Stimulated activated naive B cell treated with anti-CD40 and anti-IgM and Interleukin-4, amounts not matched to agents 10 μg/mL and 1 μg/mL and 100 μg/mL, for 72 hours (primary cell): ENCODE results near the gene TNF.
A peak's percentile ranks its signal among the peaks of the same experiment; 100 is the strongest.
"Not testable (repeated sequence)": the region's sequence is repeated elsewhere in the genome, so short reads cannot be mapped to it uniquely, and the experiment has no call there.

Source experiments
- ATAC-seq, 2 donors: fragments of 150-1000 bp; cut with Tn5 transposase; replicated peaks; 2 replicates each; pipeline ENCODE4 v1.10.0; 2021; ENCODE audit warnings: moderate library complexity in 1 of 2
- DNase-seq: peaks from one replicate; pipeline ENCODE4 v3.0.0; 2021
- H3K27ac Mint-ChIP-seq: one replicate; pipeline ENCODE4 v1.8.0; 2022; ENCODE audit warnings: mild to moderate bottlenecking, mixed read lengths
- H3K27me3 Mint-ChIP-seq, 2 donors: one replicate each; pipeline ENCODE4 v1.8.0; 2022; ENCODE audit warnings: mixed read lengths in 2 of 2
- H3K36me3 Mint-ChIP-seq, 2 donors: one replicate each; pipeline ENCODE4 v1.8.0; 2022; ENCODE audit warnings: mixed read lengths in 2 of 2, mild to moderate bottlenecking in 1 of 2
- H3K4me1 Mint-ChIP-seq, 2 donors: one replicate each; pipeline ENCODE4 v1.8.0; 2022; ENCODE audit warnings: mixed read lengths in 2 of 2, mild to moderate bottlenecking in 1 of 2
- H3K4me3 Mint-ChIP-seq, 2 donors: one replicate each; pipeline ENCODE4 v1.8.0; 2022; ENCODE audit warnings: mild to moderate bottlenecking in 2 of 2, mixed read lengths in 2 of 2, moderate library complexity in 1 of 2
- H3K9me3 Mint-ChIP-seq, 2 donors: one replicate each; pipeline ENCODE4 v1.8.0; 2022; ENCODE audit warnings: mixed read lengths in 2 of 2, mild to moderate bottlenecking in 1 of 2

Gene TNF

GRCh38 chr6:31582230-31582643, 6.9 kb downstream of the TNF start, which contains the start of gene LTB:
TSS of gene LTB (minus strand) at chr6:31582424. CDS start at chr6:31582417, 7 bp downstream.
- ATAC-seq (peak; percentile 10 to 15), DNase-seq (no peak)
- H3K27ac Mint-ChIP-seq = peak within 1 kb of the TSS; percentile 95
- no peaks in the 10 kb centered on the region for H3K27me3 Mint-ChIP-seq
- H3K4me3 Mint-ChIP-seq = peak within 1 kb of the TSS; percentile 94 to 99
- peaks cover 18 to 20% of the 10 kb centered on the region in 2 donors for H3K36me3 Mint-ChIP-seq
- H3K4me1 Mint-ChIP-seq = peaks cover 53 to 78% of the 10 kb centered on the region in 2 donors
- H3K9me3 Mint-ChIP-seq = no peaks in the 10 kb centered on the region

- H3K27ac Mint-ChIP-seq = peak overlapping the region; percentile 94
- ATAC-seq (peak; percentile 5 to 32), DNase-seq (no peak)
- no peaks in the 10 kb centered on the region for H3K9me3 Mint-ChIP-seq
- H3K4me1 Mint-ChIP-seq = peaks cover 50 to 74% of the 10 kb centered on the region in 2 donors
- no peak overlapping the region for H3K4me3 Mint-ChIP-seq
- H3K36me3 Mint-ChIP-seq = peaks cover 5 to 8% of the 10 kb centered on the region in 2 donors
- no peaks in the 10 kb centered on the region for H3K27me3 Mint-ChIP-seq
Measured at GRCh38 chr6:31585491-31585890, 10.1 kb downstream of the TNF start.

DNA sequence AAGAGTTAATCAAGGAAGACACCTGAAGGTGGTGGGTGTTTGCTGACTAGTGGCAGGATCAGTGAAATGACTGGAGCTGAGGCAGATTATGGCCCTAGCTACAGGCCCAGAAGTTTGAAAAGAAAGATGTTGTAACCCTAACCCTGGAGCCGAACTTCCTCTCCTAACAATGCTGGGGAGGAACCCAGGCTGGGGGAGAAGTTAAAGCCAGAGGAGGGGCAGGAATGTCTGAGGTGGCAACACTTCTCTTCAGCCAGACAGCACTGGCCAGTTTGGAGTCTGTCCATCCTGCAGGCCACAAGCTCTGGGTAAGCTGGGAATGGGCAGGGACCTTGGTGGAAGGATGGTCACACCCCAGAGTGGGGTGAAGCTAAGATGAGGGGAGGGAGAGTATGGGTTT, 10.6 kb downstream of the TNF start, which contains the start of gene LST1:
Gene LST1, plus strand, starts transcription at position 270 of the 400 bp plus-strand sequence. CDS start 1,023 bp downstream, outside the sequence.
- peak within 1 kb of the TSS; percentile 94 for H3K27ac Mint-ChIP-seq
- ATAC-seq = no peak
- no peak for DNase-seq
- H3K4me3 Mint-ChIP-seq = peak within 1 kb of the TSS; percentile 78 to 79
- no peaks in the 10 kb centered on the region for H3K27me3 Mint-ChIP-seq
- no peaks in the 10 kb centered on the region for H3K9me3 Mint-ChIP-seq
- H3K36me3 Mint-ChIP-seq = peaks cover 3 to 6% of the 10 kb centered on the region in 2 donors
- peaks cover 50 to 69% of the 10 kb centered on the region in 2 donors for H3K4me1 Mint-ChIP-seq

- no peaks in the 10 kb centered on the region for H3K27me3 Mint-ChIP-seq
- no peaks in the 10 kb centered on the region for H3K9me3 Mint-ChIP-seq
- peak; percentile 43 to 45 for ATAC-seq
- peak overlapping the region; percentile 78 to 79 for H3K4me3 Mint-ChIP-seq
- peak overlapping the region; percentile 94 for H3K27ac Mint-ChIP-seq
- DNase-seq = no peak
- peaks cover 0 to 2% of the 10 kb centered on the region in 2 donors for H3K36me3 Mint-ChIP-seq
- H3K4me1 Mint-ChIP-seq = peaks cover 48 to 62% of the 10 kb centered on the region in 2 donors
Measured at GRCh38 chr6:31586599-31587281, 11.4 kb downstream of the TNF start.

DNA sequence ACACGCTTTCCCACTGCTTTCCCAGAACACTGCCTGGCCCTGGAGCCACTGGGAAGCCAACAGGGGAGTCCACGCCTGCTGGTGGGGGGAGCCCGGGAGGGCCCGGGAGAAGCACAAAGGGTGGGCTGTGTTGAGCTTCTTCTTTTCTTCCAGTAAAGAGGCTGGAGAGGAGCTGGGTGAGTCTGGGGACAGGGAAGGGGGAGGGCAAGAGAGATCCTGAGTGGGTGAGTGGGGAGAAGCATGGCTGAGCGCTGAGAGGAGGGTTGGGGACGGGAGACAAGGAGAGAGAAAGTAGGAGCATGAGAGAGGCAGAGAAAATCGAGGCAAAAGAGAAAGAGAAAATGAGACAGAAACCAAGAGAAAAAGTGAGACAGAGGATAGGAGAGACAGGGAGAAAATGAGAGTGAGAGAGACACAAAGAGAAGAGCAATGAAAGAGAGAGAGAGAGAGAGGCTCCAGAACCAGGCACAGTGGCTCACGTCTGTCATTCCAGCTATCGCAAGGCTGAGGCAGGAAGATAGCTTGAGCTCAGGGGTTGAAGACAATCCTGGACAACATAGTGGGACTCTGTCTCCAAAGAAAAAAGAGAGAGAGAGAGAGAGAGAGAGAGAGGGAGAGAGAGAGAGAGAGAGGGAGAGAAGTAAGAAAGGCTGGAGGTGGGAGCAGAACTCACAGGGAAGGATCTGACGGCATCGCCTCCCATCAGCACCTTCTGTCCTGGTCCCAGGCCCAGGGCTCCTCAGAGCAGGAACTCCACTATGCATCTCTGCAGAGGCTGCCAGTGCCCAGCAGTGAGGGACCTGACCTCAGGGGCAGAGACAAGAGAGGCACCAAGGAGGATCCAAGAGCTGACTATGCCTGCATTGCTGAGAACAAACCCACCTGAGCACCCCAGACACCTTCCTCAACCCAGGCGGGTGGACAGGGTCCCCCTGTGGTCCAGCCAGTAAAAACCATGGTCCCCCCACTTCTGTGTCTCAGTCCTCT, 12.7 kb downstream of the TNF start:
- H3K9me3 Mint-ChIP-seq = no peaks in the 10 kb centered on the region
- H3K27me3 Mint-ChIP-seq = no peaks in the 10 kb centered on the region
- peak overlapping the region; percentile 78 to 79 for H3K4me3 Mint-ChIP-seq
- H3K4me1 Mint-ChIP-seq = peaks cover 42 to 61% of the 10 kb centered on the region in 2 donors
- peaks cover 0 to 2% of the 10 kb centered on the region in 2 donors for H3K36me3 Mint-ChIP-seq
- H3K27ac Mint-ChIP-seq = peak overlapping the region; percentile 90
- peak; percentile 6 to 11 for ATAC-seq
- DNase-seq = no peak

- peaks cover 46 to 68% of the 10 kb centered on the region in 2 donors for H3K4me1 Mint-ChIP-seq
- no peaks in the 10 kb centered on the region for H3K27me3 Mint-ChIP-seq
- H3K4me3 Mint-ChIP-seq = peak overlapping the region; percentile 19 to 43
Measured at GRCh38 chr6:31588871-31589650, 13.7 kb downstream of the TNF start.

DNA sequence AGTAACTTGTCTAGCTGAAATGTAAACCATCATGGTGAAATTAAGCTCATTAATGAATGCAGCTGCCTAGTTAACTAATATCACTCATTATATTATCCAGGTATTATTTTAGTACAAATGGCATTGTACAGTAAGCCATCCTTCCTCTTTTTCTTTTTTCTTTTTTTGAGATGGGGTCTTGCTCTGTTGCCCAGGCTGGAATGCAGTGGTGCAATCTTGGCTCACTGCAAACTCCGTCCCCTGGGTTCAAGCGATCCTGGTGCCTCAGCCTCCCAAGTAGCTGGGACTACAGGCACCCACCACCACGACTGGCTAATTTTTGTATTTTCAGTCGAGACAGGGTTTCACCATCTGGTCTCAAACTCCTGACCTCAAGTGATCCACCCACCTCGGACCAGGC, 15.3 kb downstream of the TNF start:
- H3K4me3 Mint-ChIP-seq = not testable (repeated sequence)

More at GRCh38 chr6:31588871-31589650, 13.7 kb downstream of the TNF start:
- Mint-ChIP-seq H3K36me3 (peaks cover 0 to 2% of the 10 kb centered on the region in 2 donors), H3K9me3 (no peaks in the 10 kb centered on the region), H3K27ac (peak overlapping the region; percentile 88)
- ATAC-seq = peak in 1 of 2 donors; percentile 15
- no peak for DNase-seq

GRCh38 chr6:31592396-31592771, 17.0 kb downstream of the TNF start:
- ATAC-seq = peak; percentile 2 to 8
- peak overlapping the region; percentile 89 for H3K27ac Mint-ChIP-seq
- peaks cover 0 to 2% of the 10 kb centered on the region in 2 donors for H3K36me3 Mint-ChIP-seq
- DNase-seq = no peak
- H3K27me3 Mint-ChIP-seq = no peaks in the 10 kb centered on the region
- H3K9me3 Mint-ChIP-seq = no peaks in the 10 kb centered on the region
- peaks cover 39 to 61% of the 10 kb centered on the region in 2 donors for H3K4me1 Mint-ChIP-seq
- peak overlapping the region; percentile 44 to 62 for H3K4me3 Mint-ChIP-seq

More for the DNA sequence above, 15.3 kb downstream of the TNF start:
- not testable (repeated sequence) for H3K27me3 Mint-ChIP-seq, DNase-seq, H3K27ac Mint-ChIP-seq, ATAC-seq, H3K9me3 Mint-ChIP-seq, H3K36me3 Mint-ChIP-seq
- H3K4me1 Mint-ChIP-seq = peaks cover 41 to 63% of the 10 kb centered on the region in 2 donors

DNA sequence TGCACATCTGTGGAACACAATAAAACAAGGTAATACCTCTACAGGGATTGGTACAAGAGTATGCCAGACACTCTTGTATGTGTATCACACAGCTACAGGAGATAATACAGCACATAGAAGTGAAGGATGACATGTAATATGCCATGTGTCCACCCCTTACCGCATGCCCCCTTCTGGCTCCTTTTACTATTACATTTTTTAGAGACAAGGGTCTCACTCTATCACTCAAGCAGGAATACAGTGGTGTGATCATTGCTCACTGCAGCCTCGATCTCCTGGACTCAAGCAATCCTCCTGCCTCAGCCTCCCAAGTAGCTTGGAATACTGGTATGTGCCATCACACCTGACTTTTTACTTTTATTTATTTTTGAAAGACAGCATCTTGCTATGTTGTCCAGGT, 21.6 kb downstream of the TNF start:
- Mint-ChIP-seq H3K4me3 (no peak overlapping the region), H3K36me3 (no peaks in the 10 kb centered on the region), H3K27ac (no peak overlapping the region), H3K9me3 (no peaks in the 10 kb centered on the region), H3K4me1 (peaks cover 33 to 47% of the 10 kb centered on the region in 2 donors), H3K27me3 (no peaks in the 10 kb centered on the region)
- DNase-seq (no peak), ATAC-seq (peak; percentile 68 to 70)

DNA sequence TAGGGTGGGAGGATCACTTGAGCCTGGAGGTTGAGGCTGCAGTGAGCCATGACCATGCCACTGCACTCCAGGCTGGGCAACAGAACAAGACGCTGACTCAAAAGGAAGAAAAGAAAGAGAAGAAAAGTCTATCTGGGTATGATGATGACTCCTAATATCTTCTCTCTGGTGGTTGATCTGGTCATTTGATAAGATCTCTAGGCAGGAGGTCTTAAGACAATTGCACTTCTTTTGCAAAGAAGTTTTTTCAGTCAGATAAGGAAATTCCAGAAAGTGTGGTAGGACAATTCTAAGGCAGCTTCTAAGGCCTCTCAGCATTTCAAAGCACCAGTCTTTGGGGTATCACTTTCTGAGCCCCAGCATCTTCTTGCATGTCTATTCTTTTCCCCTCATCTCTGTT, 32.0 kb downstream of the TNF start:
- no peaks in the 10 kb centered on the region for H3K36me3 Mint-ChIP-seq
- H3K9me3 Mint-ChIP-seq = no peaks in the 10 kb centered on the region
- H3K4me3 Mint-ChIP-seq = no peak overlapping the region
- H3K27ac Mint-ChIP-seq = no peak overlapping the region
- no peaks in the 10 kb centered on the region for H3K27me3 Mint-ChIP-seq
- DNase-seq = no peak
- ATAC-seq = no peak
- H3K4me1 Mint-ChIP-seq = no peaks in the 10 kb centered on the region

DNA sequence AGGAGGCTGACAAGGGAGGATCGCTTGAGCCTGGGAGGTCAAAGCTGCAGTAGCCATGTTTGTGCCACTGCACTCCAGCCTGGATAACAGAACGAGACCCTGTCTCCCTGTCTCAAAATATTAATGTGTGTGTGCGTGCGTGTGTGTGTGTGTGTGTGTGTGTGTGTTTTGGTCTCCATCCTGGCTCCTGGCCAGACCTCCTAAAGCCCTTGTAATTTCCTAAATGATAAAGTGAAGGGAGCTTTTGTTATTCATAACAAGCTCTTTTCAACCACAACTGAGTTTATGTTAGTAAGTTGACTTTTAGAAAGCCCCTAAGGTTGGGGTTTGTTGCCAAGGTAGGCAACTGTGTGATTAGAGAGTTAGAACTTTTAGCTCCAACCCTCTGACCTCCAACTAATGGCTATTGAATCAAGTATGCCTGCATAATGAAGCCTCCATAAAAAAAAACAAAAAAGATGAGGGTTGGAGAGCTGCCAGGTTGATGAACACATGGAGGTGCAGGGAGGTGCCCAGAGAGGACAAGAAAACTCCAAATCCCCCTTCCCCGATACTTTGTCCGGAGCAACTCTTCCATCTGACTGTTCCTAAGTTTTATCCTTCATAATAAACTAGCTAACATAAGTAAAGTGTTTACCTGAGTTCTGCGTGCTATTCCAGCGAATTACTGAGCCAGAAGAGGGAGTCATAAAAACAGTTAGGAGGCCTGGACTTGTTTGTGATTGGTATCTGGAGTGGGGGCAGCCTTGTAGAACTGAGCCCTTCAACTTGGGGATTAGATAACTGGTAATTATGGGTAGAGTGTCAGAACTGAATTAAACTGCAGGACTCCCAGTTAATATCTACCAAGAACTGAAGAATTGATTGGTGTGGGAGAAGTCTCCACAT, 34.4 kb downstream of the TNF start:
- DNase-seq = no peak
- ATAC-seq = no peak
- no peak overlapping the region for H3K27ac Mint-ChIP-seq
- H3K9me3 Mint-ChIP-seq = no peaks in the 10 kb centered on the region
- no peak overlapping the region for H3K4me3 Mint-ChIP-seq
- H3K27me3 Mint-ChIP-seq = no peaks in the 10 kb centered on the region
- no peaks in the 10 kb centered on the region for H3K36me3 Mint-ChIP-seq
- peaks cover 9 to 11% of the 10 kb centered on the region in 2 donors for H3K4me1 Mint-ChIP-seq

GRCh38 chr6:31610968-31611367, 35.6 kb downstream of the TNF start:
- Mint-ChIP-seq H3K9me3 (no peaks in the 10 kb centered on the region), H3K4me3 (no peak overlapping the region), H3K27ac (no peak overlapping the region), H3K27me3 (no peaks in the 10 kb centered on the region), H3K4me1 (peaks cover 21 to 23% of the 10 kb centered on the region in 2 donors), H3K36me3 (no peaks in the 10 kb centered on the region)
- DNase-seq = no peak
- ATAC-seq = no peak

GRCh38 chr6:31614075-31614619, 38.8 kb downstream of the TNF start:
- H3K36me3 Mint-ChIP-seq = peaks cover 0 to 2% of the 10 kb centered on the region in 2 donors
- peak overlapping the region in 1 of 2 donors; percentile 32 for H3K4me3 Mint-ChIP-seq
- peaks cover 29 to 33% of the 10 kb centered on the region in 2 donors for H3K4me1 Mint-ChIP-seq
- H3K9me3 Mint-ChIP-seq = no peaks in the 10 kb centered on the region
- H3K27me3 Mint-ChIP-seq = no peaks in the 10 kb centered on the region
- peak; percentile 71 to 81 for ATAC-seq
- peak overlapping the region; percentile 42 for H3K27ac Mint-ChIP-seq
- DNase-seq = no peak
